ENCODE measurements around the gene ZAR1. TPM values are rescaled to one million over a fixed set of nuclear protein-coding genes. Genes with fewer than 3 reads are reported as not detected.

ZAR1 gene
- total RNA-seq, 1 donor from 2014 or later: not detected

GRCh38 chr4:48467891-48468290 is 22.2 kb upstream of the ZAR1 start:
- no peak for DNase-seq (ENCODE audit: extremely low spot score, unreplicated experiment)
- no peak for TF ChIP-seq CTCF (IDR thresholded peaks at IDR 0.05)
- peaks cover 7% of the 10 kb centered on the region for H3K4me1 Mint-ChIP-seq (ENCODE audit: unreplicated experiment)
- H3K9me3 Mint-ChIP-seq (ENCODE audit: unreplicated experiment): peaks cover 6% of the 10 kb centered on the region
- H3K36me3 Mint-ChIP-seq (ENCODE audit: unreplicated experiment): no peaks in the 10 kb centered on the region
- H3K27ac Mint-ChIP-seq (ENCODE audit: unreplicated experiment): no peak overlapping the region
- peaks cover 18% of the 10 kb centered on the region for H3K27me3 Mint-ChIP-seq (ENCODE audit: unreplicated experiment)
- no peak overlapping the region for H3K4me3 Mint-ChIP-seq (ENCODE audit: unreplicated experiment)

GRCh38 chr4:48470137-48470536 is 19.9 kb upstream of the ZAR1 start:
- Mint-ChIP-seq H3K4me1 (ENCODE audit: unreplicated experiment) (peaks cover 7% of the 10 kb centered on the region), H3K9me3 (ENCODE audit: unreplicated experiment) (no peaks in the 10 kb centered on the region), H3K36me3 (ENCODE audit: unreplicated experiment) (no peaks in the 10 kb centered on the region), H3K4me3 (ENCODE audit: unreplicated experiment) (no peak overlapping the region), H3K27ac (ENCODE audit: unreplicated experiment) (no peak overlapping the region), H3K27me3 (ENCODE audit: unreplicated experiment) (peaks cover 24% of the 10 kb centered on the region)
- no peak for DNase-seq (ENCODE audit: extremely low spot score, unreplicated experiment)
- TF ChIP-seq CTCF (IDR thresholded peaks at IDR 0.05): no peak

GRCh38 chr4:48470570-48470969 is 19.5 kb upstream of the ZAR1 start:
- Mint-ChIP-seq H3K9me3 (ENCODE audit: unreplicated experiment) (no peaks in the 10 kb centered on the region), H3K27me3 (ENCODE audit: unreplicated experiment) (peaks cover 27% of the 10 kb centered on the region), H3K27ac (ENCODE audit: unreplicated experiment) (no peak overlapping the region), H3K4me3 (ENCODE audit: unreplicated experiment) (no peak overlapping the region), H3K36me3 (ENCODE audit: unreplicated experiment) (no peaks in the 10 kb centered on the region), H3K4me1 (ENCODE audit: unreplicated experiment) (peaks cover 7% of the 10 kb centered on the region)
- no peak for TF ChIP-seq CTCF (IDR thresholded peaks at IDR 0.05)
- DNase-seq (ENCODE audit: extremely low spot score, unreplicated experiment): no peak

GRCh38 chr4:48472794-48473193 is 17.3 kb upstream of the ZAR1 start:
- DNase-seq (ENCODE audit: extremely low spot score, unreplicated experiment): no peak
- TF ChIP-seq CTCF (IDR thresholded peaks at IDR 0.05): no peak
- Mint-ChIP-seq H3K4me3 (ENCODE audit: unreplicated experiment) (no peak overlapping the region), H3K27me3 (ENCODE audit: unreplicated experiment) (peaks cover 29% of the 10 kb centered on the region), H3K9me3 (ENCODE audit: unreplicated experiment) (no peaks in the 10 kb centered on the region), H3K4me1 (ENCODE audit: unreplicated experiment) (peaks cover 4% of the 10 kb centered on the region), H3K27ac (ENCODE audit: unreplicated experiment) (no peak overlapping the region), H3K36me3 (ENCODE audit: unreplicated experiment) (no peaks in the 10 kb centered on the region)

- Mint-ChIP-seq H3K9me3 (ENCODE audit: unreplicated experiment) (no peaks in the 10 kb centered on the region), H3K4me1 (ENCODE audit: unreplicated experiment) (no peaks in the 10 kb centered on the region), H3K27me3 (ENCODE audit: unreplicated experiment) (peaks cover 24% of the 10 kb centered on the region)
These were observed 14.3 kb upstream of the ZAR1 start for GRCh38 chr4:48475770-48476169.

More at GRCh38 chr4:48475770-48476169, 14.3 kb upstream of the ZAR1 start:
- Mint-ChIP-seq H3K27ac (ENCODE audit: unreplicated experiment) (no peak overlapping the region), H3K36me3 (ENCODE audit: unreplicated experiment) (no peaks in the 10 kb centered on the region), H3K4me3 (ENCODE audit: unreplicated experiment) (no peak overlapping the region)
- no peak for TF ChIP-seq CTCF (IDR thresholded peaks at IDR 0.05)
- DNase-seq (ENCODE audit: extremely low spot score, unreplicated experiment): no peak

Measured in osteocyte (in vitro differentiated cells).